GM23338 (cell line): ENCODE measurements around the gene TXNRD1. TPM values are rescaled to one million over a fixed set of nuclear protein-coding genes. Genes with fewer than 3 reads are reported as not detected.

Experiments used
- ATAC-seq: fragments of 200-7000 bp; cut with Tn5 transposase; 3 replicates; pipeline ENCODE4 v1.9.1; 2020
- DNase-seq: peaks from one replicate; pipeline ENCODE4 v3.0.0-alpha.2; 2015; ENCODE audit warnings: low spot score
- H2AFZ ChIP-seq: fragments of 200-600 bp; sonication (generic); 2 replicates; pipeline ENCODE4 v1.8.0; 2016; ENCODE audit warnings: antibody characterized with exemption, mild to moderate bottlenecking, moderate library complexity
- H3F3A ChIP-seq: fragments of 200-600 bp; sonication (generic); replicated peaks from 2 replicates; pipeline ENCODE4 v1.8.0; 2017; ENCODE audit warnings: antibody characterized with exemption, mixed run types, low read depth
- H3K27ac ChIP-seq: fragments of 200-600 bp; sonication (generic); 2 replicates; pipeline ENCODE4 v1.6.1; 2016; ENCODE audit warnings: low read depth
- H3K27me3 ChIP-seq: fragments of 200-600 bp; sonication (generic); 2 replicates; pipeline ENCODE4 v1.8.0; 2016; ENCODE audit warnings: mild to moderate bottlenecking, mixed run types, moderate library complexity; ENCODE audit not compliant: insufficient read depth
- H3K36me3 ChIP-seq: fragments of 200-600 bp; sonication (generic); 2 replicates; pipeline ENCODE4 v1.8.0; 2016; ENCODE audit warnings: mild to moderate bottlenecking; ENCODE audit not compliant: insufficient read depth
- H3K4me1 ChIP-seq: fragments of 200-600 bp; sonication (generic); 2 replicates; pipeline ENCODE4 v1.8.0; 2016; ENCODE audit warnings: mild to moderate bottlenecking, moderate library complexity; ENCODE audit not compliant: insufficient read depth
- H3K4me2 ChIP-seq: fragments of 200-600 bp; sonication (generic); 2 replicates; pipeline ENCODE4 v1.7.1; 2017; ENCODE audit warnings: mixed run types
- H3K4me3 ChIP-seq: fragments of 200-600 bp; sonication (generic); 2 replicates; pipeline ENCODE4 v1.6.1; 2016; ENCODE audit warnings: mixed run types
- H3K79me2 ChIP-seq: fragments of 200-600 bp; sonication (generic); replicated peaks from 2 replicates; pipeline ENCODE4 v1.8.0; 2017; ENCODE audit warnings: mild to moderate bottlenecking; ENCODE audit not compliant: insufficient read depth
- H3K9me2 ChIP-seq: fragments of 200-600 bp; sonication (generic); 2 replicates; pipeline ENCODE4 v1.8.0; 2017; ENCODE audit not compliant: insufficient read depth
- H4K20me1 ChIP-seq: fragments of 200-600 bp; sonication (generic); replicated peaks from 2 replicates; pipeline ENCODE4 v1.8.0; 2017; ENCODE audit warnings: mild to moderate bottlenecking; ENCODE audit not compliant: insufficient read depth
- H3K27ac Mint-ChIP-seq: 2 replicates; pipeline ENCODE4 v1.8.0; 2020; ENCODE audit warnings: inconsistent platforms, mild to moderate bottlenecking, moderate library complexity, mixed read lengths
- H3K27me3 Mint-ChIP-seq: 3 replicates; pipeline ENCODE4 v1.8.0; 2022; ENCODE audit warnings: low read depth, mild to moderate bottlenecking, moderate library complexity, mixed read lengths, inconsistent platforms; ENCODE audit not compliant: insufficient read depth, poor library complexity
- H3K36me3 Mint-ChIP-seq: 3 replicates; pipeline ENCODE4 v1.8.0; 2021; ENCODE audit warnings: low read depth, mild to moderate bottlenecking, inconsistent platforms, moderate library complexity, mixed read lengths
- H3K4me1 Mint-ChIP-seq: 3 replicates; pipeline ENCODE4 v1.8.0; 2020; ENCODE audit warnings: mild to moderate bottlenecking, inconsistent platforms, mixed read lengths
- H3K4me3 Mint-ChIP-seq: 3 replicates; pipeline ENCODE4 v1.8.0; 2021; ENCODE audit warnings: moderate library complexity, mild to moderate bottlenecking, inconsistent platforms, mixed read lengths
- H3K9me3 Mint-ChIP-seq: 3 replicates; pipeline ENCODE4 v1.8.0; 2020; ENCODE audit warnings: moderate library complexity, mild to moderate bottlenecking, inconsistent platforms, mixed read lengths
- CREB1 ChIP-seq: fragments of 250-450 bp; sonication (Bioruptor Pico); IDR thresholded peaks from 2 replicates; pipeline ENCODE4 v1.5.0; 2020; ENCODE audit warnings: low read depth, mild to moderate bottlenecking, moderate library complexity
- ETS1 ChIP-seq: IDR thresholded peaks from 2 replicates; pipeline ENCODE4 v1.6.1; 2016; ENCODE audit warnings: antibody characterized with exemption
- EZH2 ChIP-seq: fragments of 200-600 bp; sonication (generic); IDR thresholded peaks from one replicate; pipeline ENCODE4 v1.8.0; 2017; ENCODE audit warnings: antibody characterized with exemption, mild to moderate bottlenecking, low read depth; ENCODE audit not compliant: unreplicated experiment
- EZH2phosphoT487 ChIP-seq: fragments of 200-600 bp; sonication (generic); IDR thresholded peaks from one replicate; pipeline ENCODE4 v1.8.1; 2018; ENCODE audit warnings: antibody characterized with exemption; ENCODE audit not compliant: unreplicated experiment
- JUNB ChIP-seq: IDR thresholded peaks from one replicate; pipeline ENCODE4 v1.6.1; 2016; ENCODE audit warnings: antibody characterized with exemption; ENCODE audit not compliant: unreplicated experiment
- NANOG ChIP-seq: IDR thresholded peaks from 2 replicates; pipeline ENCODE4 v1.6.1; 2016; ENCODE audit warnings: antibody characterized with exemption, borderline replicate concordance
- POLR2AphosphoS5 ChIP-seq: IDR thresholded peaks from 2 replicates; pipeline ENCODE4 v1.6.1; 2016; ENCODE audit warnings: antibody characterized with exemption, low read depth
- REST ChIP-seq: IDR thresholded peaks from one replicate; pipeline ENCODE4 v1.6.1; 2018; ENCODE audit warnings: antibody characterized with exemption; ENCODE audit not compliant: unreplicated experiment
- STAT1 ChIP-seq: IDR thresholded peaks from one replicate; pipeline ENCODE4 v1.6.1; 2016; ENCODE audit warnings: antibody characterized with exemption; ENCODE audit not compliant: unreplicated experiment
- ZNF114 ChIP-seq: fragments of 250-450 bp; sonication (Bioruptor Pico); IDR thresholded peaks from 2 replicates; pipeline ENCODE4 v1.5.0; 2020; ENCODE audit warnings: mild to moderate bottlenecking, moderate library complexity
- ZNF331 ChIP-seq: fragments of 250-450 bp; sonication (Bioruptor Pico); IDR thresholded peaks from 2 replicates; pipeline ENCODE4 v1.5.0; 2020; ENCODE audit warnings: low read depth, mild to moderate bottlenecking, moderate library complexity
- polyA plus RNA-seq: library from polyadenylated mRNA; unstranded; fragments of >200 nt; fragmentation: Nextera tagmentation; extraction: Ambion mirVana; gene quantifications from 2 replicates; pipeline ENCODE4 v1.2.1, GENCODE V29; 2016
- total RNA-seq: library from RNA; depleted of rRNA; stranded (reverse); fragments of >200 nt; shearing (Covaris generic); gene quantifications from 2 replicates; pipeline ENCODE4 v1.2.3, GENCODE V29; 2014
- TF ChIP-seq, protein P1 (sequence below): fragments of 250-450 bp; sonication (Bioruptor Pico); IDR thresholded peaks from 2 replicates; pipeline ENCODE4 v1.5.0; 2020; ENCODE audit warnings: mild to moderate bottlenecking, moderate library complexity
- TF ChIP-seq, protein P2 (sequence below), 2 experiments: fragments of 200-600 bp in 1 of 2; sonication (generic) in 1 of 2; conservative IDR thresholded peaks; 2 replicates each; pipeline versions ENCODE4 v1.5.1 to v1.6.1; 2016 to 2017; ENCODE audit warnings: antibody characterized with exemption in 2 of 2, low read depth in 2 of 2, mild to moderate bottlenecking in 2 of 2, moderate library complexity in 1 of 2

The TXNRD1 gene
- total and polyA plus RNA-seq, 2 experiments from 2014 or later = 115 to 127 TPM

DNA sequence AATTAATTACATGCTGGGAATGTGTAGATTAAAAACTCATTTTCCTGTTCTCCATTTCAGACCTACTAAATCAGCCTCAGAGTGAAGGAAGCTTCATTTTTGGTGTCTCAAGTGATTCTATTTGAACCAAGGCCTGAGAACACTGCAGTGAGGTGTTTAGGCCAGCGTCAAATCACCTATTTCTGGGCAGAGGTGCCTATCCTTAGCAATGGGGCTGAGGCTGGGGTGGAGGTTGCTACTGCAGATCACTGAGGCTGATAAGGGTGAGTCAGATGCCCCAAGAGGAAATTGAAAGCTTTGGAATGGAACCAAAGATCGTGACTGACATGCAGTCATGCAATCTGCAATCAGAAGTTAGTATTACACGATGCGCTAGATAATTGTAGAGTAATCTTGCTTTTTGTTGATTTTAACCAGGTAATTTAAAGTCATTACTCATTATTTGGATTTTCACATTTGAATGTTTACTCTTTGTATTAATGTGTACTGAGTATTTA is 4.4 kb downstream of the TXNRD1 start:
- no peak overlapping the region for H3K27ac Mint-ChIP-seq
- no peaks in the 10 kb centered on the region for H3K9me3 Mint-ChIP-seq
- H3K36me3 ChIP-seq = no peaks in the 10 kb centered on the region
- DNase-seq = no peak
- no peak for TF ChIP-seq EZH2phosphoT487
- TF ChIP-seq, protein P1, sequence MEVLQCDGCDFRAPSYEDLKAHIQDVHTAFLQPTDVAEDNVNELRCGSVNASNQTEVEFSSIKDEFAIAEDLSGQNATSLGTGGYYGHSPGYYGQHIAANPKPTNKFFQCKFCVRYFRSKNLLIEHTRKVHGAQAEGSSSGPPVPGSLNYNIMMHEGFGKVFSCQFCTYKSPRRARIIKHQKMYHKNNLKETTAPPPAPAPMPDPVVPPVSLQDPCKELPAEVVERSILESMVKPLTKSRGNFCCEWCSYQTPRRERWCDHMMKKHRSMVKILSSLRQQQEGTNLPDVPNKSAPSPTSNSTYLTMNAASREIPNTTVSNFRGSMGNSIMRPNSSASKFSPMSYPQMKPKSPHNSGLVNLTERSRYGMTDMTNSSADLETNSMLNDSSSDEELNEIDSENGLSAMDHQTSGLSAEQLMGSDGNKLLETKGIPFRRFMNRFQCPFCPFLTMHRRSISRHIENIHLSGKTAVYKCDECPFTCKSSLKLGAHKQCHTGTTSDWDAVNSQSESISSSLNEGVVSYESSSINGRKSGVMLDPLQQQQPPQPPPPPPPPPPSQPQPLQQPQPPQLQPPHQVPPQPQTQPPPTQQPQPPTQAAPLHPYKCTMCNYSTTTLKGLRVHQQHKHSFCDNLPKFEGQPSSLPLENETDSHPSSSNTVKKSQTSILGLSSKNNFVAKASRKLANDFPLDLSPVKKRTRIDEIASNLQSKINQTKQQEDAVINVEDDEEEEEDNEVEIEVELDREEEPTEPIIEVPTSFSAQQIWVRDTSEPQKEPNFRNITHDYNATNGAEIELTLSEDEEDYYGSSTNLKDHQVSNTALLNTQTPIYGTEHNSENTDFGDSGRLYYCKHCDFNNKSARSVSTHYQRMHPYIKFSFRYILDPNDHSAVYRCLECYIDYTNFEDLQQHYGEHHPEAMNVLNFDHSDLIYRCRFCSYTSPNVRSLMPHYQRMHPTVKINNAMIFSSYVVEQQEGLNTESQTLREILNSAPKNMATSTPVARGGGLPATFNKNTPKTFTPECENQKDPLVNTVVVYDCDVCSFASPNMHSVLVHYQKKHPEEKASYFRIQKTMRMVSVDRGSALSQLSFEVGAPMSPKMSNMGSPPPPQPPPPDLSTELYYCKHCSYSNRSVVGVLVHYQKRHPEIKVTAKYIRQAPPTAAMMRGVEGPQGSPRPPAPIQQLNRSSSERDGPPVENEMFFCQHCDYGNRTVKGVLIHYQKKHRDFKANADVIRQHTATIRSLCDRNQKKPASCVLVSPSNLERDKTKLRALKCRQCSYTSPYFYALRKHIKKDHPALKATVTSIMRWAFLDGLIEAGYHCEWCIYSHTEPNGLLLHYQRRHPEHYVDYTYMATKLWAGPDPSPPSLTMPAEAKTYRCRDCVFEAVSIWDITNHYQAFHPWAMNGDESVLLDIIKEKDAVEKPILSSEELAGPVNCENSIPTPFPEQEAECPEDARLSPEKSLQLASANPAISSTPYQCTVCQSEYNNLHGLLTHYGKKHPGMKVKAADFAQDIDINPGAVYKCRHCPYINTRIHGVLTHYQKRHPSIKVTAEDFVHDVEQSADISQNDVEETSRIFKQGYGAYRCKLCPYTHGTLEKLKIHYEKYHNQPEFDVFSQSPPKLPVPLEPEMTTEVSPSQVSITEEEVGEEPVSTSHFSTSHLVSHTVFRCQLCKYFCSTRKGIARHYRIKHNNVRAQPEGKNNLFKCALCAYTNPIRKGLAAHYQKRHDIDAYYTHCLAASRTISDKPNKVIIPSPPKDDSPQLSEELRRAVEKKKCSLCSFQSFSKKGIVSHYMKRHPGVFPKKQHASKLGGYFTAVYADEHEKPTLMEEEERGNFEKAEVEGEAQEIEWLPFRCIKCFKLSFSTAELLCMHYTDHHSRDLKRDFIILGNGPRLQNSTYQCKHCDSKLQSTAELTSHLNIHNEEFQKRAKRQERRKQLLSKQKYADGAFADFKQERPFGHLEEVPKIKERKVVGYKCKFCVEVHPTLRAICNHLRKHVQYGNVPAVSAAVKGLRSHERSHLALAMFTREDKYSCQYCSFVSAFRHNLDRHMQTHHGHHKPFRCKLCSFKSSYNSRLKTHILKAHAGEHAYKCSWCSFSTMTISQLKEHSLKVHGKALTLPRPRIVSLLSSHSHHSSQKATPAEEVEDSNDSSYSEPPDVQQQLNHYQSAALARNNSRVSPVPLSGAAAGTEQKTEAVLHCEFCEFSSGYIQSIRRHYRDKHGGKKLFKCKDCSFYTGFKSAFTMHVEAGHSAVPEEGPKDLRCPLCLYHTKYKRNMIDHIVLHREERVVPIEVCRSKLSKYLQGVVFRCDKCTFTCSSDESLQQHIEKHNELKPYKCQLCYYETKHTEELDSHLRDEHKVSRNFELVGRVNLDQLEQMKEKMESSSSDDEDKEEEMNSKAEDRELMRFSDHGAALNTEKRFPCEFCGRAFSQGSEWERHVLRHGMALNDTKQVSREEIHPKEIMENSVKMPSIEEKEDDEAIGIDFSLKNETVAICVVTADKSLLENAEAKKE (CRISPR knock-in tag) = no peak
- no peak for TF ChIP-seq NANOG
- no peak for TF ChIP-seq EZH2
- TF ChIP-seq ZNF114 (CRISPR knock-in tag) = no peak
- TF ChIP-seq, protein P2, sequence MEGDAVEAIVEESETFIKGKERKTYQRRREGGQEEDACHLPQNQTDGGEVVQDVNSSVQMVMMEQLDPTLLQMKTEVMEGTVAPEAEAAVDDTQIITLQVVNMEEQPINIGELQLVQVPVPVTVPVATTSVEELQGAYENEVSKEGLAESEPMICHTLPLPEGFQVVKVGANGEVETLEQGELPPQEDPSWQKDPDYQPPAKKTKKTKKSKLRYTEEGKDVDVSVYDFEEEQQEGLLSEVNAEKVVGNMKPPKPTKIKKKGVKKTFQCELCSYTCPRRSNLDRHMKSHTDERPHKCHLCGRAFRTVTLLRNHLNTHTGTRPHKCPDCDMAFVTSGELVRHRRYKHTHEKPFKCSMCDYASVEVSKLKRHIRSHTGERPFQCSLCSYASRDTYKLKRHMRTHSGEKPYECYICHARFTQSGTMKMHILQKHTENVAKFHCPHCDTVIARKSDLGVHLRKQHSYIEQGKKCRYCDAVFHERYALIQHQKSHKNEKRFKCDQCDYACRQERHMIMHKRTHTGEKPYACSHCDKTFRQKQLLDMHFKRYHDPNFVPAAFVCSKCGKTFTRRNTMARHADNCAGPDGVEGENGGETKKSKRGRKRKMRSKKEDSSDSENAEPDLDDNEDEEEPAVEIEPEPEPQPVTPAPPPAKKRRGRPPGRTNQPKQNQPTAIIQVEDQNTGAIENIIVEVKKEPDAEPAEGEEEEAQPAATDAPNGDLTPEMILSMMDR (conservative IDR thresholded peaks at IDR 0.05; ENCODE audit: low read depth in 2 of 2) = no peak
- no peak for TF ChIP-seq JUNB
- TF ChIP-seq STAT1 = no peak
- no peak for TF ChIP-seq CREB1 (CRISPR knock-in tag)
- no peak for TF ChIP-seq ETS1
- no peak for TF ChIP-seq REST
- TF ChIP-seq ZNF331 (CRISPR knock-in tag) = no peak
- no peak for TF ChIP-seq POLR2AphosphoS5
- no peaks in the 10 kb centered on the region for H3K4me1 Mint-ChIP-seq
- no peak overlapping the region for H3K4me3 Mint-ChIP-seq
- H3K27me3 ChIP-seq = peaks cover 17% of the 10 kb centered on the region
- H3K27ac ChIP-seq = no peak overlapping the region
- peaks cover 15% of the 10 kb centered on the region for H3K27me3 Mint-ChIP-seq
- no peak overlapping the region for H2AFZ ChIP-seq
- no peaks in the 10 kb centered on the region for H3K79me2 ChIP-seq
- H3K36me3 Mint-ChIP-seq = no peaks in the 10 kb centered on the region; the same call in 2 of the 3 replicates
- H3K4me3 ChIP-seq = no peak overlapping the region
- no peaks in the 10 kb centered on the region for H4K20me1 ChIP-seq
- no peak for ATAC-seq
- no peaks in the 10 kb centered on the region for H3F3A ChIP-seq
- H3K4me1 ChIP-seq = peaks cover 5% of the 10 kb centered on the region; the same call in 1 of the 2 replicates
- H3K4me2 ChIP-seq = no peak overlapping the region
- H3K9me2 ChIP-seq = no peaks in the 10 kb centered on the region
